Loucy (cell line): ENCODE measurements around the gene PLA2G15.

ENCODE experiments used
- H2AFZ ChIP-seq: fragments of 200-600 bp; sonication (generic); 2 replicates; pipeline ENCODE4 v1.6.0; 2016; ENCODE audit warnings: antibody characterized with exemption, mild to moderate bottlenecking, low read length, moderate library complexity
- H3F3A ChIP-seq: fragments of 200-600 bp; 2 replicates; pipeline ENCODE4 v1.6.0; 2016; ENCODE audit warnings: antibody characterized with exemption, low read depth, mild to moderate bottlenecking
- H3K27me3 ChIP-seq: fragments of 200-600 bp; sonication (generic); 2 replicates; pipeline ENCODE4 v1.6.1; 2014; ENCODE audit warnings: low read length, mild to moderate bottlenecking; ENCODE audit not compliant: insufficient read depth, poor library complexity, severe bottlenecking
- H3K36me3 ChIP-seq: fragments of 200-600 bp; sonication (generic); 2 replicates; pipeline ENCODE4 v1.6.1; 2016; ENCODE audit warnings: low read length; ENCODE audit not compliant: insufficient read depth
- H3K4me1 ChIP-seq: fragments of 200-600 bp; sonication (generic); 2 replicates; pipeline ENCODE4 v1.5.1; 2014; ENCODE audit warnings: low read length, mild to moderate bottlenecking; ENCODE audit not compliant: insufficient read depth, poor library complexity, severe bottlenecking
- H3K4me2 ChIP-seq: fragments of 200-600 bp; sonication (generic); 2 replicates; pipeline ENCODE4 v1.6.0; 2014; ENCODE audit warnings: antibody characterized with exemption, low read length, low read depth, mild to moderate bottlenecking; ENCODE audit not compliant: poor library complexity, severe bottlenecking
- H3K4me3 ChIP-seq: fragments of 200-600 bp; sonication (generic); 2 replicates; pipeline ENCODE4 v1.5.1; 2014; ENCODE audit warnings: low read length, mild to moderate bottlenecking, mixed read lengths; ENCODE audit not compliant: poor library complexity, severe bottlenecking
- H3K79me2 ChIP-seq: fragments of 200-600 bp; sonication (generic); 2 replicates; pipeline ENCODE4 v1.6.1; 2014; ENCODE audit warnings: low read length; ENCODE audit not compliant: insufficient read depth
- H3K9ac ChIP-seq: fragments of 200-600 bp; sonication (generic); 2 replicates; pipeline ENCODE4 v1.6.0; 2014; ENCODE audit warnings: mild to moderate bottlenecking, low read depth, low read length, moderate library complexity; ENCODE audit not compliant: poor library complexity, severe bottlenecking
- H3K9me2 ChIP-seq: fragments of 200-600 bp; sonication (generic); replicated peaks from 2 replicates; pipeline ENCODE4 v1.6.1; 2016; ENCODE audit warnings: low read depth, low read length, mixed read lengths
- H3K9me3 ChIP-seq: fragments of 200-600 bp; sonication (generic); 2 replicates; pipeline ENCODE4 v1.6.1; 2014; ENCODE audit warnings: mild to moderate bottlenecking, antibody characterized with exemption, low read length, low read depth; ENCODE audit not compliant: insufficient read depth
- H4K20me1 ChIP-seq: fragments of 200-600 bp; sonication (generic); 2 replicates; pipeline ENCODE4 v1.6.0; 2014; ENCODE audit warnings: antibody characterized with exemption, low read length, mild to moderate bottlenecking; ENCODE audit not compliant: insufficient read depth, poor library complexity, severe bottlenecking
- EZH2phosphoT487 ChIP-seq: fragments of 200-600 bp; IDR thresholded peaks from 2 replicates; pipeline ENCODE4 v1.6.1; 2018; ENCODE audit warnings: antibody characterized with exemption, mild to moderate bottlenecking, moderate library complexity, borderline replicate concordance
- TF ChIP-seq, protein P1 (sequence below): fragments of 200-600 bp; sonication (generic); conservative IDR thresholded peaks from 2 replicates; pipeline ENCODE4 v1.5.1; 2014; ENCODE audit warnings: mild to moderate bottlenecking, antibody characterized with exemption, low read length

The PLA2G15 gene

DNA sequence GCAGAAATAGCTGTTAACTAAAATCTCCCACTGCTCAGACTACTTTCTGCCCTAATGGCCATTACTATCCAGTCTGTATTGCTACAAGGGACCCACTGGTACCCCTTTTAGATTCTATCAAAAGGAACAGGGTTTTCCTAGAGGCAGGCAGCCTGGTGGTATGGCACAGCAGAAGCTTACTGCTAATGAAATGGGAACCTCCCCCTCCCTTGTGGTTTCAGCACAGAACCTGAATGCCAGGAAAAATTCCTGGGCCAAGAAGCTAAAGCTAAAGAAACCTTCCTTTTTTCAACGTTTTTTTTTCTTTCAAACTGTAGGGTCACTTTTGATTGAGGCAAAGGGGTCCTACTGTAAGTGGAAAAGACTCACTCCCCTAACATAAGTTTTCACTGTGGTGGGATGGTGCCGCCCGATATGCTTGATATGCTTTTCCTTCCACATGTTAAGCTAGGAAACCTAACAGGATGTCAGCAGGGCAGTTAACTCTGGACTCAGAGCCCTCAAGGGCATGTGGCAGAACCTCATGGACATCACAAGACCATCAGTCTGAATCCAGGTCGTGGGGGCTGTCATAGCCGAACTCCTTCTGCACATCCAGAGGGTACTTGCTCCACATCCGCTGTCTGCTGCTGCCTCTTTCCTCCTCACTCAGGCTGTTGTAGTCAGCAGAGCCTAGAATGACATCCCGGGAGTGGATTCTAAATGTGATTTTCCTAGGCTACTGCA, 55.7 kb downstream of the PLA2G15 start:
- no peak for TF ChIP-seq EZH2phosphoT487
- TF ChIP-seq, protein P1, sequence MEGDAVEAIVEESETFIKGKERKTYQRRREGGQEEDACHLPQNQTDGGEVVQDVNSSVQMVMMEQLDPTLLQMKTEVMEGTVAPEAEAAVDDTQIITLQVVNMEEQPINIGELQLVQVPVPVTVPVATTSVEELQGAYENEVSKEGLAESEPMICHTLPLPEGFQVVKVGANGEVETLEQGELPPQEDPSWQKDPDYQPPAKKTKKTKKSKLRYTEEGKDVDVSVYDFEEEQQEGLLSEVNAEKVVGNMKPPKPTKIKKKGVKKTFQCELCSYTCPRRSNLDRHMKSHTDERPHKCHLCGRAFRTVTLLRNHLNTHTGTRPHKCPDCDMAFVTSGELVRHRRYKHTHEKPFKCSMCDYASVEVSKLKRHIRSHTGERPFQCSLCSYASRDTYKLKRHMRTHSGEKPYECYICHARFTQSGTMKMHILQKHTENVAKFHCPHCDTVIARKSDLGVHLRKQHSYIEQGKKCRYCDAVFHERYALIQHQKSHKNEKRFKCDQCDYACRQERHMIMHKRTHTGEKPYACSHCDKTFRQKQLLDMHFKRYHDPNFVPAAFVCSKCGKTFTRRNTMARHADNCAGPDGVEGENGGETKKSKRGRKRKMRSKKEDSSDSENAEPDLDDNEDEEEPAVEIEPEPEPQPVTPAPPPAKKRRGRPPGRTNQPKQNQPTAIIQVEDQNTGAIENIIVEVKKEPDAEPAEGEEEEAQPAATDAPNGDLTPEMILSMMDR = no peak

DNA sequence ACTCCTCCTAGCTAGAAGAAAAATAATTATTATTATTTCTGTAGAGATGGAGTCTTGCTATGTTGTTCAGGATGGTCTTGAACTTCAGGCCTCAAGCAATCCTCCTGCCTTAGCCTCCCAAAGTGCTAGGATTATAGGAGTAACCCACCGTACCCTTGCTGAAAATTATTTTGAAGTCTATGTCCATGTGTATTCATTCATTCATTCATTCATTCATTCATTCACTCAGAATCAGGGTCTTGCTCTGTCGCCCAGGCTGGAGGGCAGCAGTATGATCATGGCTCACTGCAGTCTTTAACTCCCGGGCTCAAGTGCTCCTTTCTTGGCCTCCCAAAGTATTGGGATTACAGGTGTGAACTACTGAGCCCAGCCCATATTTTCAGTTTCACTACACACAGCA, 61.5 kb downstream of the PLA2G15 start:
- peak overlapping the region; percentile 19 for H3K9ac ChIP-seq
- no peak overlapping the region for H2AFZ ChIP-seq
- H3K79me2 ChIP-seq = peaks cover 59% of the 10 kb centered on the region
- no peaks in the 10 kb centered on the region for H3K9me3 ChIP-seq
- peaks cover 19% of the 10 kb centered on the region for H3K4me1 ChIP-seq
- H3F3A ChIP-seq = no peaks in the 10 kb centered on the region
- no peaks in the 10 kb centered on the region for H3K27me3 ChIP-seq
- peaks cover 23% of the 10 kb centered on the region for H4K20me1 ChIP-seq
- no peak for TF ChIP-seq EZH2phosphoT487
- H3K9me2 ChIP-seq = no peaks in the 10 kb centered on the region
- peak overlapping the region; percentile 22 for H3K4me2 ChIP-seq
- peaks cover 40% of the 10 kb centered on the region for H3K36me3 ChIP-seq
- H3K4me3 ChIP-seq = no peak overlapping the region

More for the DNA sequence above, 55.7 kb downstream of the PLA2G15 start:
- no peak overlapping the region for H3K4me2 ChIP-seq
- H3F3A ChIP-seq = no peaks in the 10 kb centered on the region
- no peaks in the 10 kb centered on the region for H3K9me2 ChIP-seq
- no peaks in the 10 kb centered on the region for H3K27me3 ChIP-seq
- no peak overlapping the region for H2AFZ ChIP-seq
- peaks cover 90% of the 10 kb centered on the region for H3K36me3 ChIP-seq
- no peaks in the 10 kb centered on the region for H3K4me1 ChIP-seq
- peaks cover 5% of the 10 kb centered on the region for H4K20me1 ChIP-seq
- H3K9ac ChIP-seq = no peak overlapping the region
- no peaks in the 10 kb centered on the region for H3K9me3 ChIP-seq
- H3K4me3 ChIP-seq = no peak overlapping the region
- peaks cover 7% of the 10 kb centered on the region for H3K79me2 ChIP-seq

DNA sequence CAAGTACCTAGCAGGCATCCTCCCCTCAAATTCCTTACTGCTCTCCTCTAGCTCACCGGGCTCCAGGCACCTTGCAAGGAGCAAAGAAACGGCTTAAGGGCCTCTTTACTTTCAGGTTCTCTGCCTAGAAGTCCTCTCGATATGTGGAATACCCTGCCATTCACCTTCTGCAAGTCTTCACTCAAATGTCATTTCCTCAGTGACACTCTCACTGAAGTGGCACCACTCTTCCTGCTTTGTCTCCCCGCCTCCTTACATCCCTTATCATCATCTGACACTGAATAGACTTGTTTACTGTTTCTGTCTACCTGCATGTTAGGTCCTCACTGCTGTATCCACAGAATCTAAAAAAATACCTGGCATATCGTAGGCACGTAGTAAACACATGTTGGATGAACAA, 64.6 kb downstream of the PLA2G15 start:
- Histone ChIP-seq H3K27me3 (no peaks in the 10 kb centered on the region), H3K4me1 (peaks cover 27% of the 10 kb centered on the region), H3K9ac (peak overlapping the region; percentile 83), H3K4me2 (peak overlapping the region; percentile 97), H3F3A (no peaks in the 10 kb centered on the region), H3K9me2 (no peaks in the 10 kb centered on the region), H3K79me2 (peaks cover 88% of the 10 kb centered on the region), H4K20me1 (peaks cover 23% of the 10 kb centered on the region), H2AFZ (0 out of 2 replicates have a peak overlapping the region, but pooled peaks have one; percentile 75), H3K4me3 (peak overlapping the region; percentile 98), H3K36me3 (peaks cover 15% of the 10 kb centered on the region; the same call in 1 of the 2 replicates), H3K9me3 (no peaks in the 10 kb centered on the region)
- TF ChIP-seq EZH2phosphoT487 = no peak
- TF ChIP-seq, protein P1 = no peak

DNA sequence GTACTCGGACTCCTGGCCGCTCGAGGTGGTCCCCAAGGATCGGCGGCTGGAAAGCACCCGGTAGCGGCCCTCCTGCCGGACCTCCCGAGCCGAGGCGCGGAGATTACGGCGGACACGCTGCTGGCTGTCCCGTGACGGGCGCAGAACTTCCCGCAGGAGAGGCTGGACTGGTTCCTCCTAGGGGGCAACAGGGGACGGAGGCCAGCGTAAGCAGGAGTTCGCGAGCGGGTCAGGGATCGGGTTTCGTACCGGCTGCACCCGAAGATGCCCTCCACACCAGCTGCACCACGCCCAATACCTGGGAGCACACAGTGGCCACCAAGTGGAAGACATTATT, 65.2 kb downstream of the PLA2G15 start:
- Histone ChIP-seq H4K20me1 (peaks cover 22% of the 10 kb centered on the region), H3K4me2 (peak overlapping the region; percentile 97), H3K4me1 (peaks cover 27% of the 10 kb centered on the region), H3K79me2 (peaks cover 90% of the 10 kb centered on the region), H3F3A (no peaks in the 10 kb centered on the region), H3K9me3 (no peaks in the 10 kb centered on the region), H3K9me2 (no peaks in the 10 kb centered on the region), H2AFZ (peak overlapping the region; percentile 75), H3K27me3 (no peaks in the 10 kb centered on the region), H3K4me3 (peak overlapping the region; percentile 98), H3K9ac (peak overlapping the region; percentile 83), H3K36me3 (peaks cover 9% of the 10 kb centered on the region; the same call in 1 of the 2 replicates)
- TF ChIP-seq EZH2phosphoT487 = no peak
- TF ChIP-seq, protein P1 = no peak
